ENCODE results near the gene CHST4.
"Not testable (repeated sequence)": the region's sequence is repeated elsewhere in the genome, so short reads cannot be mapped to it uniquely, and the experiment has no call there.

Gene CHST4

DNA sequence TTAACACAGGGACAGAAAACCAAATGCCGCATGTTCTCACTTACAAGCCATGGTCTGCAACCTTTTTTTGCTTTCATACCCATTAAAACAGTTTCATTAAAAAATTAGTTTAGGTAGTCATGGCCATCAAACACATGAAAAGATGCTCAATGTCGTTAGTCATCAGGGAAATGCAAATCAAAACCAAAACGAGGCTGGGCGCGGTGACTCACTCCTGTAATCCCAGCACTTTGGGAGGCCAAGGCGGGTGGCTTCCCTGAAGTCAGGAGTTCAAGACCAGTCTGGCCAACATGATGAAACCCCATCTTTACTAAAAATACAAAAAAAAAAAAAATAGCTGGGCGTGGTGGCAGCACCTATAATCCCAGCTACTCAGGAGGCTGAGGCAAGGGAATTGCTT is 22.2 kb upstream of the CHST4 start:
- H3K9me3 Mint-ChIP-seq (ENCODE audit: low read depth); H3K4me1 Mint-ChIP-seq (ENCODE audit: low read depth); H3K27ac Mint-ChIP-seq; H3K4me3 Mint-ChIP-seq; H3K27me3 Mint-ChIP-seq; H3K36me3 Mint-ChIP-seq: not testable (repeated sequence)

DNA sequence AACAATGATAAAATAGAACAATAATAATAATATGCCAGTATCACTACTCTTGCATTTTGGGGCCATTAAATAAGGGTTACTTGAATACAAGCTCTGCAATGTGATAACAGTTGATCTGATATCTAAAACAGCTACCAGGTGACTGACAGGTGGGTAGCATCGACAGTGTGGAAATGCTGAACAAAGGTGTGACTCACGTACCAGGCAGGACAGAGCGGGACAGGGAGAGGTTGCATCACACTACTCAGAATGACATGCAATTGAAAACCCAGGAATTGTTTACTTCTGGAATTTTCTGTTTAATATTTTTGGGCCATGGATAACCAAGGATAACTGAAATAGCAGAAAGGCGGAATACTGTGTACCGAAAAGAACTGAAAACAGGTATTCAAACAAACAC is 21.3 kb upstream of the CHST4 start:
- H3K36me3 Mint-ChIP-seq, result no peaks in the 10 kb centered on the region
- H3K4me3 Mint-ChIP-seq, result no peak overlapping the region
- no peaks in the 10 kb centered on the region for H3K4me1 Mint-ChIP-seq (ENCODE audit: low read depth)
- peaks cover 5% of the 10 kb centered on the region for H3K27me3 Mint-ChIP-seq
- H3K9me3 Mint-ChIP-seq (ENCODE audit: low read depth), result no peaks in the 10 kb centered on the region
- H3K27ac Mint-ChIP-seq, result no peak overlapping the region

GRCh38 chr16:71507061-71507460 is 19.2 kb upstream of the CHST4 start:
- H3K4me3 Mint-ChIP-seq, result no peak overlapping the region
- H3K27me3 Mint-ChIP-seq, result peaks cover 3% of the 10 kb centered on the region
- no peaks in the 10 kb centered on the region for H3K4me1 Mint-ChIP-seq (ENCODE audit: low read depth)
- H3K27ac Mint-ChIP-seq, result no peak overlapping the region
- H3K9me3 Mint-ChIP-seq (ENCODE audit: low read depth), result no peaks in the 10 kb centered on the region
- no peaks in the 10 kb centered on the region for H3K36me3 Mint-ChIP-seq

DNA sequence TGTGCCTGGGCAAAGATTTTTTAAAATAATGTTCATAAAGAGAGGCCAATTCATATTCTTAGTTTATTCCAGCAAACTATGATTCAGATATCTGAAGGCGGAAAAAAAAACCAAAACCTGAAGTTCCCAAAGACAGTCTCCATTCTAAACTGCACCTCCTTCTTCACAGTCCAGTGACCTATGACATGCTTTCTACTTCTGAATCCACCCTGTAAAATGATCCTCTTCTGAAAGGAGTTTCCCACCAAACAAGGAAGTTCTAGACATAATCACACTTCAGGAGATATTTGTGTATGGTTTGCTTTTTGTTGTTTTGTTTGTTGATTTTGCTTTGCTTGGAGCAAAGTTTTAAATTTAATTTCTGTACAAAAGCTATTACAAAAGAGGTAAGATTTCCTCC is 12.9 kb upstream of the CHST4 start:
- H3K4me1 Mint-ChIP-seq (ENCODE audit: low read depth), result no peaks in the 10 kb centered on the region
- no peaks in the 10 kb centered on the region for H3K9me3 Mint-ChIP-seq (ENCODE audit: low read depth)
- peaks cover 4% of the 10 kb centered on the region for H3K27me3 Mint-ChIP-seq
- no peaks in the 10 kb centered on the region for H3K36me3 Mint-ChIP-seq
- H3K27ac Mint-ChIP-seq, result no peak overlapping the region
- no peak overlapping the region for H3K4me3 Mint-ChIP-seq

DNA sequence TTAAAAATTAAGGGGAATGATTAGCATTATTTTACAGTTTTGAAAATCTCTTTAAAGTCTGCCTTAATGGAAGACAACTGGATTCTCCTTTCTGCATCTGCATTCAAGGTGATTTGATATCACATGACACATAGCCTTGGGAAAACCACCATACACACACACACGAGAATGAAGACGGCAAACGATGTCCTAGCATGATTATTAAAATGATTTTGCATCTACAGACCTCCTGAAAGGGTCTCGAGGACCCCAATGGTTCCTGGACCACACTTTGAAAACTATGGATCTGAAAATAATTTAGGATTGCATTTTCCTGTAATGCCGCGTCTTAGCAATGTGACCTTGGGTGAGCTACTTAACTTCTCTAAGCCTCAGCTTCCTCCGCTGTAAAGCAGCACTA is 11.8 kb upstream of the CHST4 start:
- H3K27me3 Mint-ChIP-seq, result peaks cover 4% of the 10 kb centered on the region
- H3K27ac Mint-ChIP-seq, result no peak overlapping the region
- no peaks in the 10 kb centered on the region for H3K9me3 Mint-ChIP-seq (ENCODE audit: low read depth)
- H3K36me3 Mint-ChIP-seq, result no peaks in the 10 kb centered on the region
- no peaks in the 10 kb centered on the region for H3K4me1 Mint-ChIP-seq (ENCODE audit: low read depth)
- no peak overlapping the region for H3K4me3 Mint-ChIP-seq

- Mint-ChIP-seq H3K9me3 (ENCODE audit: low read depth) (no peaks in the 10 kb centered on the region), H3K27me3 (peaks cover 4% of the 10 kb centered on the region), H3K36me3 (no peaks in the 10 kb centered on the region), H3K27ac (no peak overlapping the region), H3K4me3 (no peak overlapping the region), H3K4me1 (ENCODE audit: low read depth) (no peaks in the 10 kb centered on the region)
These were observed 11.2 kb upstream of the CHST4 start for GRCh38 chr16:71515026-71515425.

GRCh38 chr16:71520550-71520949 is 5.7 kb upstream of the CHST4 start:
- Mint-ChIP-seq H3K27ac (no peak overlapping the region), H3K4me1 (ENCODE audit: low read depth) (no peaks in the 10 kb centered on the region), H3K9me3 (ENCODE audit: low read depth) (no peaks in the 10 kb centered on the region), H3K4me3 (no peak overlapping the region), H3K27me3 (peaks cover 2% of the 10 kb centered on the region), H3K36me3 (no peaks in the 10 kb centered on the region)

DNA sequence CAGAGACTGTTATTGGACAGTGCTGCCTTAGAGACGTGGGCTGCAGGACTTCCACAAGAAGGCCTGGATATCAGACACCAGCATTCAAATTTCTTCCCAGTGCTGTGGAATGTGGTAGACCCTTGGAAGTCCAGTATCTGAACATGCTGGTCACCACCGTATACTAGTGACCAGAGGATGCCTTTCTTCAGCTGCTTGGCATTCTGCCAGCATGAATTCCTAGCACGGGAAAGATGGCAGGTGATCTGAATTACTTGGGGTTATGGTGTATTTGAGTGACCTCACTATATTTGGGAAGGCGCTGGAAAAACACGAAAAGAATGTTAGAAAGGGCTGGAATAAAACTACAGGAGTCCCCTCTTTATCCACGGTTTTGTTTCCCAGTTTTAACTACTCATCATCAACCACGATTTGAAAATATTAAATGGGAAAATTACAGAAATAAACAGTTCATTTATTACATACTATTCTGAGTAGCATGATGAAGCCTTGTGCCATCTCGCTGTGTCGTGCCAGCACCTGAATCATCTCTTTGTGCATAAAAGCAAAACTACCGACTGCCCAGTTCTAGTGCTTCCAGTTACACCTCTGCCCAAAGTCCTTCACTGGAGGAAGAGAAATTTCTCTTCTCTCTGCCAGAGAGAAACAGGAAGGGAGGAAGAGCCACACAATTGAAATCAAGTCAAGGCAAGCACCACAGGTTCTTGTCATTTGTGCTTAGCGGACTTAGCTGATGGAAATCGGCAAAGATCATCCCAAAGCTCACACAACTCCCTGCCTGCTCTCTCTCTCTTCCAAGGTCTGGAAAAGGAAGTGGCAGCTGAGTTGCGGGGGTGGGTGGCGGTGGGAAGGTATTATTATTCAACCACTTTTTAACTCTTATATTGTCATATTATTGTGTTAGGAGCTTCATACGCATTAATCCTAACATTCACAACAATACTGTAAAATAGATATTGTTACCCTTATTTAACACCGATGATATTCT is 1.4 kb upstream of the CHST4 start:
- H3K9me3 Mint-ChIP-seq (ENCODE audit: low read depth), result no peaks in the 10 kb centered on the region
- no peaks in the 10 kb centered on the region for H3K36me3 Mint-ChIP-seq
- H3K27me3 Mint-ChIP-seq, result peaks cover 11% of the 10 kb centered on the region

DNA sequence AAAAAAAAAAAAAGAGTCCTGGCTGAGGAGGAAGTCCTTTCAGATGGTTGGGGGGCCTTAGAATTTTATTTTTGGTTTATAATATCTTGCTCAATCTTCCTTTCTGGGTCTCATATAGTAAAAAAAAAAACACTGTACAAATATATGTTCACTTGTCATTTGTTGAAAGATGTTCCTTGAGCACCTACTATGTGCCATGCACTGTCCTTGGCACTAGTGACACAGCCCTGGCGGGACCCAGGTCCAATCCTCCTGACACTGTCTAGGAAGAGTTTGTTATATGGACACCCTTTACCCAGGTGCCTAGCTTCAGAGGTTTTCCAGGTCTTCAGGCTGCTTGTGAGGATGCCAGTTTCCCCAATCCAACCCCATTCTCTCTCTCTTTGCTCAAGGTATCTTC is 2.0 kb downstream of the CHST4 start:
- H3K9me3 Mint-ChIP-seq (ENCODE audit: low read depth), result no peaks in the 10 kb centered on the region
- H3K36me3 Mint-ChIP-seq, result no peaks in the 10 kb centered on the region
- peaks cover 11% of the 10 kb centered on the region for H3K27me3 Mint-ChIP-seq
- H3K4me1 Mint-ChIP-seq (ENCODE audit: low read depth), result no peaks in the 10 kb centered on the region
- no peak overlapping the region for H3K27ac Mint-ChIP-seq
- H3K4me3 Mint-ChIP-seq, result no peak overlapping the region

More for the DNA sequence above, 1.4 kb upstream of the CHST4 start:
- H3K4me1 Mint-ChIP-seq (ENCODE audit: low read depth), result no peaks in the 10 kb centered on the region
- no peak overlapping the region for H3K27ac Mint-ChIP-seq
- H3K4me3 Mint-ChIP-seq, result no peak overlapping the region

- H3K27ac Mint-ChIP-seq, result no peak overlapping the region
- no peaks in the 10 kb centered on the region for H3K9me3 Mint-ChIP-seq (ENCODE audit: low read depth)
- no peak overlapping the region for H3K4me3 Mint-ChIP-seq
- H3K4me1 Mint-ChIP-seq (ENCODE audit: low read depth), result no peaks in the 10 kb centered on the region
- H3K36me3 Mint-ChIP-seq, result no peaks in the 10 kb centered on the region
- H3K27me3 Mint-ChIP-seq, result peaks cover 11% of the 10 kb centered on the region
These were observed 2.6 kb downstream of the CHST4 start for GRCh38 chr16:71528863-71529262.

DNA sequence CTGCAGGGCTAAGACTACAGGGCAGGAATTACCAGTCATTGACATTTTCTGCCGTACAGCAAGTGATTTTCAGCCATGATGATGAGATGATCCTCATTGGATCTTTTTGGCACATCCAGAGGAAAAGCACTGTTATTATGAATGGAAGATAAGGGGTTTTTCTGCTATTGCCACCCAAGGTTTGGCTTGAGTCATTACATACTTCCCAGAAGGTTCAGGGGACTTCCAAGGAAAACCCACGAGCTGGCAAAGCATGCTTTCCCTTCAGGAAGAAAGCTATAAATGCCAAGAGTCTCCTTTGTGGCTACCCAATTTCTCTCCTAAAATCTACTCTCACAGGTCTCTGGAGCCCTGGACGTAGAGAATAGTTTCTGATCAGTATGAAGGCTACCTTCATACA is 6.1 kb downstream of the CHST4 start:
- no peaks in the 10 kb centered on the region for H3K9me3 Mint-ChIP-seq (ENCODE audit: low read depth)
- H3K4me1 Mint-ChIP-seq (ENCODE audit: low read depth), result no peaks in the 10 kb centered on the region
- H3K4me3 Mint-ChIP-seq, result no peak overlapping the region
- H3K27ac Mint-ChIP-seq, result no peak overlapping the region
- H3K36me3 Mint-ChIP-seq, result no peaks in the 10 kb centered on the region
- H3K27me3 Mint-ChIP-seq, result peaks cover 5% of the 10 kb centered on the region

DNA sequence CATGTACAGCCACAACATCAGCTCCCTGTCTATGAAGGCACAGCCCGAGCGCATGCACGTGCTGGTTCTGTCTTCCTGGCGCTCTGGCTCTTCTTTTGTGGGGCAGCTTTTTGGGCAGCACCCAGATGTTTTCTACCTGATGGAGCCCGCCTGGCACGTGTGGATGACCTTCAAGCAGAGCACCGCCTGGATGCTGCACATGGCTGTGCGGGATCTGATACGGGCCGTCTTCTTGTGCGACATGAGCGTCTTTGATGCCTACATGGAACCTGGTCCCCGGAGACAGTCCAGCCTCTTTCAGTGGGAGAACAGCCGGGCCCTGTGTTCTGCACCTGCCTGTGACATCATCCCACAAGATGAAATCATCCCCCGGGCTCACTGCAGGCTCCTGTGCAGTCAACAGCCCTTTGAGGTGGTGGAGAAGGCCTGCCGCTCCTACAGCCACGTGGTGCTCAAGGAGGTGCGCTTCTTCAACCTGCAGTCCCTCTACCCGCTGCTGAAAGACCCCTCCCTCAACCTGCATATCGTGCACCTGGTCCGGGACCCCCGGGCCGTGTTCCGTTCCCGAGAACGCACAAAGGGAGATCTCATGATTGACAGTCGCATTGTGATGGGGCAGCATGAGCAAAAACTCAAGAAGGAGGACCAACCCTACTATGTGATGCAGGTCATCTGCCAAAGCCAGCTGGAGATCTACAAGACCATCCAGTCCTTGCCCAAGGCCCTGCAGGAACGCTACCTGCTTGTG is 10.7 kb downstream of the CHST4 start:
- Mint-ChIP-seq H3K36me3 (no peaks in the 10 kb centered on the region), H3K9me3 (ENCODE audit: low read depth) (no peaks in the 10 kb centered on the region), H3K4me3 (no peak overlapping the region), H3K4me1 (ENCODE audit: low read depth) (no peaks in the 10 kb centered on the region), H3K27ac (no peak overlapping the region), H3K27me3 (no peaks in the 10 kb centered on the region)

DNA sequence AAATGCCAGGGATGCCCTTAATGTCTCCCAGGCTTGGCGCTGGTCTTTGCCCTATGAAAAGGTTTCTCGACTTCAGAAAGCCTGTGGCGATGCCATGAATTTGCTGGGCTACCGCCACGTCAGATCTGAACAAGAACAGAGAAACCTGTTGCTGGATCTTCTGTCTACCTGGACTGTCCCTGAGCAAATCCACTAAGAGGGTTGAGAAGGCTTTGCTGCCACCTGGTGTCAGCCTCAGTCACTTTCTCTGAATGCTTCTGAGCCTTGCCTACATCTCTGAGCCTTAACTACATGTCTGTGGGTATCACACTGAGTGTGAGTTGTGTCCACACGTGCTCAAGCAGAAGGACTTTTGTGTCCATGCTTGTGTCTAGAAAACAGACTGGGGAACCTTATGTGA is 11.4 kb downstream of the CHST4 start:
- Mint-ChIP-seq H3K4me3 (no peak overlapping the region), H3K9me3 (ENCODE audit: low read depth) (no peaks in the 10 kb centered on the region), H3K36me3 (no peaks in the 10 kb centered on the region), H3K27ac (no peak overlapping the region), H3K4me1 (ENCODE audit: low read depth) (no peaks in the 10 kb centered on the region), H3K27me3 (peaks cover 4% of the 10 kb centered on the region)

DNA sequence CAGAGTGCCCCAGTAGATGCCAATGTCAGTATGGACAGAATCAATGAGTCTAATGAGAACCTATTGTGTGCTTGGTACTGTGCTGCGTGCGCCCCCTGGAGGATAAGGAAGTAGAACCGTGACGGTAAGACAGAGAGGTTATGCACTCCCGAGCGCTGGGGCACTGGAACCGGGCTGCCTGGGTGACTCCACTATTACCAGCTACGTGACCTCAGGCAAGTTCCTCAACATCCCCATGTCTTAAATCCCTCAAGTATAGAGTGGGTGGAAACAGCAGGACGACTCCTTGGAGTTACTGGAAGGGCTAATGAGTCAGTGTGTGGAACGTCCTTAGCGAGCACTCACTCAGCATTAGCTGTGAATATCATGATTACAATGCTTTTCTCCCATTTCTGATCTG is 16.2 kb downstream of the CHST4 start:
- no peaks in the 10 kb centered on the region for H3K36me3 Mint-ChIP-seq
- H3K4me3 Mint-ChIP-seq, result no peak overlapping the region
- no peak overlapping the region for H3K27ac Mint-ChIP-seq
- no peaks in the 10 kb centered on the region for H3K4me1 Mint-ChIP-seq (ENCODE audit: low read depth)
- H3K27me3 Mint-ChIP-seq, result peaks cover 5% of the 10 kb centered on the region
- H3K9me3 Mint-ChIP-seq (ENCODE audit: low read depth), result no peaks in the 10 kb centered on the region

- H3K9me3 Mint-ChIP-seq (ENCODE audit: low read depth), result no peaks in the 10 kb centered on the region
- H3K4me3 Mint-ChIP-seq, result no peak overlapping the region
- H3K36me3 Mint-ChIP-seq, result no peaks in the 10 kb centered on the region
- H3K27ac Mint-ChIP-seq, result no peak overlapping the region
- peaks cover 5% of the 10 kb centered on the region for H3K27me3 Mint-ChIP-seq
- no peaks in the 10 kb centered on the region for H3K4me1 Mint-ChIP-seq (ENCODE audit: low read depth)
These were observed 20.9 kb downstream of the CHST4 start for GRCh38 chr16:71547168-71547567.

Data from activated naive CD8-positive, alpha-beta T cell (primary cell).